Activated T-cell treated with anti-CD3 and anti-CD28 coated beads for 1 hour (primary cell): Measurements from ENCODE around the gene ZNF214.
"Not testable (repeated sequence)": the region's sequence is repeated elsewhere in the genome, so short reads cannot be mapped to it uniquely, and the experiment has no call there.

Experiments
- DNase-seq: peaks from one replicate; pipeline ENCODE4 v3.0.0-alpha.2; 2020; ENCODE audit warnings: low read depth

ZNF214 gene

GRCh38 chr11:6988506-6988905, 31.6 kb downstream of the ZNF214 start:
- no peak for DNase-seq

GRCh38 chr11:6986487-6986886, 33.7 kb downstream of the ZNF214 start:
- DNase-seq: no peak

- DNase-seq: no peak
These were observed 40.8 kb downstream of the ZNF214 start for GRCh38 chr11:6979365-6979764.

DNA sequence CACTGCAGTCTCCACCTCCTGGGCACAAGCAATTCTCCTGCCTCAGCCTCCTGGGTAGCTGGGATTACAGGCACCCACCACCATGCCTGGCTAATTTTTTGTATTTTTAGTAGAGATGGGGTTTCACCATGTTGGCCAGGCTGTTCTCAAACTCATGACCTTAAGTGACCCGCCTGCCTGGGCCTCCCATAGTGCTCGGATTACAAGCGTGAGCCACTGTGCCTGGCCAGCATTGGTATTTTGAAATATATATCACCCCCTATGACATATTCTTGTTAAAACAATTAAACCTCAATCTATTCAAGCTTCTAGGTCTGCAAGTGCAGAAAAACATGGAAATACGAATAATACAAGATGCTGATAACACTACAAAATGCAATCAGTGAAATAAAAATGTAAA, 50.3 kb downstream of the ZNF214 start:
- not testable (repeated sequence) for DNase-seq

- DNase-seq: no peak
These were observed 51.3 kb downstream of the ZNF214 start for GRCh38 chr11:6968816-6969215.

DNA sequence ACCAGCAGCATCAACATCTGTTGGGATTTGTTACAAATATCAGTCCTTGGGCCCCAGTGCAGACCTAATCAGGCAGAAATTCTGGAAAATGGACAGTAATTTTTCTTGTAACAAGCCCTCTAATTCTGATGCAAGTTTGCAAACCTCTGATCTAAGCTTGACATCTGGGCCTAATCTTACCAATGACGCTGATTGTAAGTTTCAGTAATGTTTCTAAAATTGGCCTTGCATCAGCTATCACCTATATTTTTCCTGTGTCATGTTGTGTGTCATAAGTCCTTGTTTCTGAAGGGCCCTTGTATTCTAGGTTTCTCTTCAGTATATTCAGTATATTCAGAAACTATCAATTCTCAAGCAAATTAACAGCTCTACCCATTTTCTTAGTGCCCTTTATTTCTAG, 57.5 kb downstream of the ZNF214 start:
- no peak for DNase-seq

- DNase-seq: no peak
These were observed 58.0 kb downstream of the ZNF214 start for GRCh38 chr11:6962141-6962540.

DNA sequence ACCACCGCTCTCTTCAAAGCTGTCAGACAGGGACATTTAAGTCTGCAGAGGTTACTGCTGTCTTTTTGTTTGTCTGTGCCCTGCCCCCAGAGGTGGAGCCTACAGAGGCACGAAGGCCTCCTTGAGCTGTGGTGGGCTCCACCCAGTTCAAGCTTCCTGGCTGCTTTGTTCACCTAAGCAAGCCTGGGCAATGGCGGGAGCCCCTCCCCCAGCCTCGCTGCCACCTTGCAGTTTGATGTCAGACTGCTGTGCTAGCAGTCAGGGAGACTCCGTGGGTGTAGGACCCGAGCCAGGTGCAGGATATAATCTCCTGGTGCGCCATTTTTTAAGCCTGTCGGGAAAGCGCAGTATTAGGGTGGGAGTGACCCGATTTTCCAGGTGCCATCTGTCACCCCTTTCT, 65.9 kb downstream of the ZNF214 start:
- DNase-seq: not testable (repeated sequence)
